HCT116 (cell line): ENCODE measurements around the gene FRAT2. TPM values are rescaled to one million over a fixed set of nuclear protein-coding genes. Genes with fewer than 3 reads are reported as not detected.

Experiments
- ATAC-seq: fragments of 200-7000 bp; cut with Tn5 transposase; 2 replicates; pipeline ENCODE4 v1.9.1; 2020; ENCODE audit warnings: mild to moderate bottlenecking, moderate library complexity
- BruUV-seq: library from RNA; stranded (reverse); fragments of 400-500 nt; replicated peaks from 2 replicates; lab custom pipeline; 2021; lab: Mats Ljungman, UMichigan
- CTCF ChIA-PET: fragments of 300-600 bp; sonication (Branson Sonifier 250); formaldehyde crosslinking; loops from one replicate; lab custom pipeline; 2021; ENCODE audit warnings: antibody characterized with exemption; lab: Charles Lee
- POLR2A ChIA-PET: fragments of 300-600, 350-600 bp; sonication (Branson Sonifier 250); formaldehyde crosslinking; loops from one replicate; lab custom pipeline; 2021; ENCODE audit warnings: antibody characterized with exemption; lab: Charles Lee
- RAD21 ChIA-PET, 2 experiments: fragments of 300-600 bp; sonication (Branson Sonifier 250); formaldehyde crosslinking; loops; one replicate each; lab custom pipeline; 2023; ENCODE audit warnings: low total read pairs in 2 of 2; ENCODE audit not compliant: uncharacterized antibody in 2 of 2, unreplicated experiment in 2 of 2, low non-redundant PET in 1 of 2; lab: Charles Lee
- DNase-seq: peaks from one replicate; pipeline ENCODE4 v3.0.0-alpha.2; 2010; ENCODE audit warnings: low read depth, low spot score
- H2AFZ ChIP-seq: fragments of 200-600 bp; shearing (Covaris generic), sonication (generic); 2 replicates; pipeline ENCODE4 v1.6.1; 2017; ENCODE audit warnings: low read depth, mixed run types, mixed read lengths, antibody characterized with exemption, low read length; ENCODE audit not compliant: poor library complexity, severe bottlenecking
- H3K27ac ChIP-seq: 2 replicates; pipeline ENCODE4 v1.5.1; 2012; ENCODE audit warnings: low read depth, low read length
- H3K27me3 ChIP-seq: fragments of 200-600 bp; sonication (generic); 2 replicates; pipeline ENCODE4 v1.6.1; 2016; ENCODE audit warnings: mixed run types, low read length, mixed read lengths; ENCODE audit not compliant: insufficient read depth
- H3K36me3 ChIP-seq, 2 experiments: fragments of 200-500 bp in 1 of 2; fragments of 200-600 bp in 1 of 2; sonication (Bioruptor generic) in 1 of 2; sonication (generic) in 1 of 2; 2 replicates each; pipeline versions ENCODE4 v1.5.1 to v1.6.1; 2014 to 2016; ENCODE audit warnings: low read length in 2 of 2, inconsistent platforms in 1 of 2, mixed read lengths in 1 of 2, mixed run types in 1 of 2; ENCODE audit not compliant: insufficient read depth in 2 of 2, control insufficient read depth in 1 of 2
- H3K4me1 ChIP-seq, 2 experiments: fragments of 200-600 bp in 1 of 2; sonication (generic) in 1 of 2; 2 replicates each; pipeline versions ENCODE4 v1.5.1 to v1.6.1; 2012 to 2017; ENCODE audit warnings: low read length in 2 of 2, inconsistent platforms in 1 of 2, mild to moderate bottlenecking in 1 of 2, mixed read lengths in 1 of 2, mixed run types in 1 of 2, moderate library complexity in 1 of 2; ENCODE audit not compliant: insufficient read depth in 2 of 2, control insufficient read depth in 1 of 2
- H3K4me2 ChIP-seq: fragments of 200-600 bp; sonication (generic); 2 replicates; pipeline ENCODE4 v1.6.1; 2017; ENCODE audit warnings: mixed run types, low read length, mixed read lengths
- H3K4me3 ChIP-seq, 2 experiments: fragments of 200-600 bp in 1 of 2; sonication (generic) in 1 of 2; replicated peaks in 1 of 2; 2 replicates each; pipeline ENCODE4 v1.5.1; 2011 to 2016; ENCODE audit warnings: low read length in 2 of 2, control low read depth in 1 of 2, low read depth in 1 of 2, mild to moderate bottlenecking in 1 of 2, mixed read lengths in 1 of 2, mixed run types in 1 of 2
- H3K79me2 ChIP-seq: fragments of 200-600 bp; sonication (generic); 2 replicates; pipeline ENCODE4 v1.6.1; 2017; ENCODE audit warnings: mild to moderate bottlenecking, mixed run types, low read length, moderate library complexity, mixed read lengths; ENCODE audit not compliant: insufficient read depth
- H3K9ac ChIP-seq: fragments of 200-600 bp; sonication (generic); 2 replicates; pipeline ENCODE4 v1.6.1; 2016; ENCODE audit warnings: low read length, mixed read lengths
- H3K9me2 ChIP-seq: fragments of 200-600 bp; sonication (generic), shearing (Covaris generic); 2 replicates; pipeline ENCODE4 v1.6.1; 2017; ENCODE audit warnings: mixed run types, mild to moderate bottlenecking, moderate library complexity; ENCODE audit not compliant: insufficient read depth
- H3K9me3 ChIP-seq, 2 experiments: fragments of 200-500 bp in 1 of 2; fragments of 200-600 bp in 1 of 2; sonication (Bioruptor generic) in 1 of 2; sonication (generic) in 1 of 2; 2 replicates each; pipeline ENCODE4 v1.6.1; 2014 to 2017; ENCODE audit warnings: low read length in 2 of 2, mixed read lengths in 2 of 2, inconsistent platforms in 1 of 2, low read depth in 1 of 2, mild to moderate bottlenecking in 1 of 2, mixed run types in 1 of 2, moderate library complexity in 1 of 2; ENCODE audit not compliant: control insufficient read depth in 1 of 2, insufficient read depth in 1 of 2
- H4K20me1 ChIP-seq: fragments of 200-600 bp; sonication (generic), shearing (Covaris generic); 2 replicates; pipeline ENCODE4 v1.6.1; 2017; ENCODE audit warnings: mixed run types, mild to moderate bottlenecking, moderate library complexity; ENCODE audit not compliant: insufficient read depth
- CBX3 ChIP-seq: IDR thresholded peaks from 2 replicates; pipeline ENCODE4 v1.6.1; 2012; ENCODE audit warnings: low read depth
- EGR1 ChIP-seq: IDR thresholded peaks from 2 replicates; pipeline ENCODE4 v1.6.1; 2012; ENCODE audit warnings: low read depth
- ELF1 ChIP-seq: IDR thresholded peaks from 2 replicates; pipeline ENCODE4 v1.6.1; 2012; ENCODE audit warnings: low read depth, borderline replicate concordance
- FOSL1 ChIP-seq: IDR thresholded peaks from 2 replicates; pipeline ENCODE4 v1.6.1; 2012; ENCODE audit warnings: low read depth
- JUND ChIP-seq: IDR thresholded peaks from 2 replicates; pipeline ENCODE4 v1.6.1; 2012
- POLR2A ChIP-seq: IDR thresholded peaks from 2 replicates; pipeline ENCODE4 v1.7.0; 2011; ENCODE audit warnings: borderline replicate concordance; ENCODE audit not compliant: insufficient read depth, insufficient read length; ENCODE audit errors: extremely low read depth
- POLR2AphosphoS5 ChIP-seq: IDR thresholded peaks from 2 replicates; pipeline ENCODE4 v1.6.1; 2011; ENCODE audit warnings: mild to moderate bottlenecking, low read depth, low read length, moderate library complexity
- RAD21 ChIP-seq: IDR thresholded peaks from 2 replicates; pipeline ENCODE4 v1.6.1; 2012; ENCODE audit warnings: low read depth, mild to moderate bottlenecking
- SIN3A ChIP-seq: IDR thresholded peaks from 2 replicates; pipeline ENCODE4 v1.6.1; 2012; ENCODE audit warnings: low read depth
- SP1 ChIP-seq: IDR thresholded peaks from 2 replicates; pipeline ENCODE4 v1.6.1; 2012; ENCODE audit warnings: low read depth
- SRF ChIP-seq: IDR thresholded peaks from 2 replicates; pipeline ENCODE4 v1.6.1; 2012; ENCODE audit warnings: low read depth
- YY1 ChIP-seq: IDR thresholded peaks from 2 replicates; pipeline ENCODE4 v1.6.1; 2011; ENCODE audit warnings: low read length, low read depth, moderate library complexity, mild to moderate bottlenecking; ENCODE audit not compliant: insufficient replicate concordance; ENCODE audit errors: extremely low read depth
- intact Hi-C: fragments of 100-400 bp; cut with micrococcal nuclease; formaldehyde crosslinking; loops from 2 replicates; pipeline ENCODE4 v1.10.0; 2022
- total RNA-seq: library from RNA; stranded (reverse); gene quantifications from one replicate; pipeline ENCODE4 v1.2.1, GENCODE V29; 2021; ENCODE audit not compliant: unreplicated experiment
- TF ChIP-seq, protein P1 (sequence below): IDR thresholded peaks from 2 replicates; pipeline ENCODE4 v1.6.1; 2012
- TF ChIP-seq, protein P2 (sequence below), 3 experiments: fragments of 200-600 bp in 1 of 3; sonication (generic) in 1 of 3; IDR thresholded peaks in 2 of 3; conservative IDR thresholded peaks in 1 of 3; 2 replicates each; pipeline ENCODE4 v1.5.1; 2012 to 2017; ENCODE audit warnings: low read depth in 2 of 3, low read length in 2 of 3, antibody characterized with exemption in 1 of 3, borderline replicate concordance in 1 of 3, control low read depth in 1 of 3, mild to moderate bottlenecking in 1 of 3, mixed read lengths in 1 of 3, mixed run types in 1 of 3, moderate library complexity in 1 of 3; ENCODE audit not compliant: insufficient read depth in 1 of 3

The FRAT2 gene
- total RNA-seq, 1 experiment from 2014 or later: 10.7 TPM

DNA sequence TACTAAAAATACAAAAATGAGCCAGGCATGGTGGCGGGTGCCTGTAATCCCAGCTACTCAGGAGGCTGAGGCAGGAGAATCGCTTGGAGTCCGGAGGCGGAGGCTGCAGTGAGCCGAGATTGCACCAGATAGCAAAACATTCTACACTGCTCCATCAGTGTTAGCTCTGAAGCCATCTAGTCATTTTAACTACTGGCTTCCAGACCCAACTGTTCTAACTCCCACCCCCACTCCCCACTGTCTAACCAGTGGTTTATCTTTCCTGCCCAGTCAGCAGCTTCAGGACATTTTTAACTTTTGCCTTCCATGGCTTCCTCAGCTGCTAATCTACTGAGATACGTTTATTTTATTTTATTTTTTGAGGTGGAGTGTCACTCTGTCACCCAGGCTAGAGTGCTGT is 21.6 kb downstream of the FRAT2 start:
- no peaks in the 10 kb centered on the region for H3K4me1 ChIP-seq
- H3K9me3 ChIP-seq: no peaks in the 10 kb centered on the region
- TF ChIP-seq, protein P1, sequence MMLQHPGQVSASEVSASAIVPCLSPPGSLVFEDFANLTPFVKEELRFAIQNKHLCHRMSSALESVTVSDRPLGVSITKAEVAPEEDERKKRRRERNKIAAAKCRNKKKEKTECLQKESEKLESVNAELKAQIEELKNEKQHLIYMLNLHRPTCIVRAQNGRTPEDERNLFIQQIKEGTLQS: no peak
- TF ChIP-seq JUND (no peak), RAD21 (no peak), POLR2AphosphoS5 (no peak), POLR2A (no peak), CBX3 (no peak), SIN3A (no peak), YY1 (no peak), EGR1 (no peak)
- TF ChIP-seq, all 23 proteins: peak for 0
- no TSS peak for BruUV-seq
- Histone ChIP-seq H3K79me2 (no peaks in the 10 kb centered on the region), H3K9ac (no peak overlapping the region), H3K27me3 (no peaks in the 10 kb centered on the region), H3K36me3 (no peaks in the 10 kb centered on the region), H2AFZ (no peak overlapping the region), H4K20me1 (no peaks in the 10 kb centered on the region), H3K4me3 (no peak overlapping the region), H3K27ac (no peak overlapping the region), H3K9me2 (0 out of 2 replicates have a peak, but pooled peaks cover 4% of the 10 kb centered on the region), H3K4me2 (no peak overlapping the region)
- ATAC-seq (no peak), DNase-seq (no peak)
- RAD21 ChIA-PET: no interaction called here
- CTCF ChIA-PET: interaction anchor here (0.7 kb wide), 1 partner anchor 19 kb away, joined by 3 read pairs; no protein-coding TSS in a partner anchor
- intact Hi-C loops: no loop called here
- POLR2A ChIA-PET: no interaction called here

DNA sequence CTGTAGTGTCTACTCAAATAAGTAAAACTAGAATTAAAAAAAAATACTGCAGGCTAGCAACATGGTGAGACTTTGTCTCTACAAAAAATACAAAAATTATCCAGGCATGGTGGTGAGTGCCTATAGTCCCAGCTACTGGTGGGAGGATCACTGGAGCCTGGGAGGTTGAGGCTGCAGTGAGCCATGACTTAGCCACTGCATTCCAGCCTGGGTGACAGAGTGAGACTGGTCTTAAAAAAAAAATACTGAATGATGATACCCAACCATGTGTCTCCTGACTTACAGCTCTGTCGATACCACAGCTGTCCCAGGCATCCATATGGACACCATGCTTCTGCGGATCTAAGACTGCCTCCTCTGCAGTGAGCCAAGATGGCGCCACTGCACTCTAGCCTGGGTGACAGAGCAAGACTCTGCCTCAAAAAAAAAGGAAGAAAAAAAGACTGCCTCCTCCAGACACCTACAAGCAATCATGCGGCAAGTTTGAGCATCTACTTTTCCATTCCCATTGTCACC is 23.4 kb downstream of the FRAT2 start:
- no peak overlapping the region for H3K4me2 ChIP-seq
- intact Hi-C loops: no loop called here
- H3K9me2 ChIP-seq: 0 out of 2 replicates have a peak, but pooled peaks cover 4% of the 10 kb centered on the region
- no peak for ATAC-seq
- H3K4me3 ChIP-seq: no peak overlapping the region
- CTCF ChIA-PET: no interaction called here
- no peak overlapping the region for H2AFZ ChIP-seq
- H3K36me3 ChIP-seq: no peaks in the 10 kb centered on the region
- H3K79me2 ChIP-seq: no peaks in the 10 kb centered on the region
- TF ChIP-seq SRF (no peak), ELF1 (no peak), POLR2A (no peak), JUND (no peak), SP1 (no peak), FOSL1 (no peak), RAD21 (no peak), YY1 (no peak), EGR1 (no peak)
- TF ChIP-seq, protein P2, sequence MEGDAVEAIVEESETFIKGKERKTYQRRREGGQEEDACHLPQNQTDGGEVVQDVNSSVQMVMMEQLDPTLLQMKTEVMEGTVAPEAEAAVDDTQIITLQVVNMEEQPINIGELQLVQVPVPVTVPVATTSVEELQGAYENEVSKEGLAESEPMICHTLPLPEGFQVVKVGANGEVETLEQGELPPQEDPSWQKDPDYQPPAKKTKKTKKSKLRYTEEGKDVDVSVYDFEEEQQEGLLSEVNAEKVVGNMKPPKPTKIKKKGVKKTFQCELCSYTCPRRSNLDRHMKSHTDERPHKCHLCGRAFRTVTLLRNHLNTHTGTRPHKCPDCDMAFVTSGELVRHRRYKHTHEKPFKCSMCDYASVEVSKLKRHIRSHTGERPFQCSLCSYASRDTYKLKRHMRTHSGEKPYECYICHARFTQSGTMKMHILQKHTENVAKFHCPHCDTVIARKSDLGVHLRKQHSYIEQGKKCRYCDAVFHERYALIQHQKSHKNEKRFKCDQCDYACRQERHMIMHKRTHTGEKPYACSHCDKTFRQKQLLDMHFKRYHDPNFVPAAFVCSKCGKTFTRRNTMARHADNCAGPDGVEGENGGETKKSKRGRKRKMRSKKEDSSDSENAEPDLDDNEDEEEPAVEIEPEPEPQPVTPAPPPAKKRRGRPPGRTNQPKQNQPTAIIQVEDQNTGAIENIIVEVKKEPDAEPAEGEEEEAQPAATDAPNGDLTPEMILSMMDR (IDR thresholded peaks at IDR 0.05 in 2 of 3, conservative IDR thresholded peaks at IDR 0.05 in 1 of 3; ENCODE audit: borderline replicate concordance in 1 of 3, insufficient read depth in 1 of 3, low read depth in 2 of 3, low read length in 2 of 3): no peak
- TF ChIP-seq, protein P1: no peak
- no peaks in the 10 kb centered on the region for H3K27me3 ChIP-seq
- H3K9ac ChIP-seq: no peak overlapping the region
- no peaks in the 10 kb centered on the region for H3K4me1 ChIP-seq
- no peak for DNase-seq
- H3K27ac ChIP-seq: no peak overlapping the region
- no peaks in the 10 kb centered on the region for H4K20me1 ChIP-seq
- no TSS peak for BruUV-seq
- POLR2A ChIA-PET: no interaction called here
- H3K9me3 ChIP-seq: no peaks in the 10 kb centered on the region
- RAD21 ChIA-PET: no interaction called here
